Epidermal melanocyte (primary cell): ENCODE results near the gene B4GALNT1.
"Not testable (repeated sequence)": the region's sequence is repeated elsewhere in the genome, so short reads cannot be mapped to it uniquely, and the experiment has no call there.

ENCODE experiments used
- DNase-seq: peaks from one replicate; pipeline ENCODE4 v3.0.0; 2011; ENCODE audit warnings: low spot score; ENCODE audit not compliant: insufficient read length

B4GALNT1 gene

GRCh38 chr12:57609781-57610553 is 23.0 kb downstream of the B4GALNT1 start:
- DNase-seq = no peak

- DNase-seq = no peak
These were observed 23.8 kb downstream of the B4GALNT1 start for GRCh38 chr12:57609101-57609780.

GRCh38 chr12:57607958-57608663 is 24.9 kb downstream of the B4GALNT1 start:
- DNase-seq = no peak

GRCh38 chr12:57606821-57607220 is 26.2 kb downstream of the B4GALNT1 start:
- DNase-seq = no peak

DNA sequence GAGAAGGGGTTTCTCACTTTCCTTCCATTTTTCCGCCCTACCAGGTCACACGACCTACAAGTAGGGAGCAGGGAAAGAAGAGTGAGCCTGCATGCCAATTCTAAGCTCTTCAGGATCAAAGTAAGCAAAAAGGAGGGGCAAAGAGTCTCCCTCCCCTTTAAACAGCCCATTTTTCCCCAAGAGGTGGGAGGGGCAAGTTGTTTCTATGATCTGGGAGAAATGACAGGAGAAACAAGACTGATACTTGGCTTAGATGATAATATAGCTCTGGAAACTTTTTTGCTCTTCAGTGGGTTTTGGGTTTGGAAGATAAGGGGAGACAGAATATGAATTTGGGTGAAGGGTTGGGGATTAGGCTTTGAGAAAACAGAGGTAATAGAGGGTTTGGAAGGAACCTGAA is 26.6 kb downstream of the B4GALNT1 start:
- DNase-seq = no peak

DNA sequence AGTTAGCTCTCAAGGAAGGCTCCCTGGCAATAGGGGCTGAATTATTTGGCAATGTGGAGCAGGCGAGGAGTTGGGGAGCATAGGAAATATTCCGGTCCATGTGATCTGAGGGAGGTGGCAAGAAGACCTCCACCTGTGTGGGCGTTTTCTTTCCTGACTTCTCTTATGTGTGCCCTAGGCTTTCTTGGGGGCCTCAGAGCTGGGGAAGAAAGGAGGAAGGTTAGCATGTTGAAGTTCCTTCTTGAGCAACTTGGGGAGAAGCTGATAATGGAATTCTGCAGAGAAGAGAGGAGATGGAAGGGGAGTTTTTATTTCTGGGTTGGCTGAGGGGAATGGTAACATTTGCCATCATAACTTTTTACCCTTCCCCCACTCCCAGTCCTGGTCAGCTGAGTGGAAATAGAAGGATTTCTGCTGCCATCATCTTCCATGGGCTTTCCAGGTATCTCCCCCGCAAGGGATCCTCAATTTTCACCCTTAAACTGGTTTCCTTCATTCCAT is 27.1 kb downstream of the B4GALNT1 start:
- DNase-seq = no peak

GRCh38 chr12:57604992-57605810 is 27.8 kb downstream of the B4GALNT1 start:
- no peak for DNase-seq

GRCh38 chr12:57604454-57604991 is 28.5 kb downstream of the B4GALNT1 start, which contains the start of gene DTX3:
Gene DTX3 (plus strand): TSS chr12:57604824. CDS start chr12:57606518, 1,694 bp downstream.
- DNase-seq = no peak

DNA sequence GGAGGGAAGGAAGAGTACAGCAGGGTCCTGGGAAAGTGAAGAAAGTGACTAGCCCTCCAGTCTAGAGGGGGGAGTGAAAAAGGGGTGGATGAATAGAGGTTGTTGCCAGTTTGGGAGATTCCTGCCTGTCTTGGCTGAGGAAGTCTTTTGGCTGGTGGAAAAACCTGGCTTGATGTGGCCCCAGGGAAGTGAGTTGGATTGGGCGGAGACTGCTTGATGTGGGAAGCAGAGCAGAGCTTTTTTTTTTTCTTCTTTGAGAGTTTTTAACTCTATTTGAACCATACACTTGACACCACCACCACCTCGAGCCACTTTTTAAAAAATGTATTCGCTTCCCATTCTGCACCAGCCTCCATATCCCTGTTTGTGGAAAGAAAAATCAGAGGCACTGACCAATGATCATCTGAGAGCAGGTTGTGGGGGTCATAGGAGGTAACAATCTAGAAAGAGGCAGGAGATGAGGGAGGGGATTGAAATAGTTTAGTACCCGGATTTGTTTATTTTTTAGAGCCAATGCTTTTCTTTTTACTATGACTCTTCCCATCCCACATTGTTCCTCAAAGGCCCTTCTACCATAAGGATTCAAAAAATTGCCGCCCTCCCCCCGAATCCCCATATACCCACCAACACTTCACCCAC is 29.1 kb downstream of the B4GALNT1 start:
- DNase-seq = no peak

- DNase-seq = no peak
These were observed 29.7 kb downstream of the B4GALNT1 start for GRCh38 chr12:57603324-57603723.

DNA sequence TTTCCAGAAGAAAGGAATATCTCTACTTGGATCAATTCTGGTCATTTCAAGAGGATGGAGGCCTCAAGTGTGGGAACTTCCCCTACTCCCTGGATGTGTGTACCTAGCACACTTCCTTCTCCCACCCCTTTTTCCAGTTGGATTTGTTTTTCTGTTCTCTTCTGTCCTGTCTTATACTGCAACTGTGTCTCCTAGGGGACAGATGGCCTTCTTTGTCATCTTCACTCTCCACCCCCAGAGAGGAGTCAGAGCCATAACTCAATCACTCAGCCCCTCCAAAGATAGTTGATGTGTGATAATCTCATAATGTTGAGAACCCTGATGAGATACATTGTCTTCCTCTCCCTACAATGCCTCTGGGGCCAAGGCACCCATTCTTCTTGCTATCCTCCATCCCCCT is 30.5 kb downstream of the B4GALNT1 start:
- DNase-seq = no peak

GRCh38 chr12:57600395-57600794 is 32.6 kb downstream of the B4GALNT1 start:
- DNase-seq = no peak

GRCh38 chr12:57593187-57593586 is 39.8 kb downstream of the B4GALNT1 start:
- no peak for DNase-seq

DNA sequence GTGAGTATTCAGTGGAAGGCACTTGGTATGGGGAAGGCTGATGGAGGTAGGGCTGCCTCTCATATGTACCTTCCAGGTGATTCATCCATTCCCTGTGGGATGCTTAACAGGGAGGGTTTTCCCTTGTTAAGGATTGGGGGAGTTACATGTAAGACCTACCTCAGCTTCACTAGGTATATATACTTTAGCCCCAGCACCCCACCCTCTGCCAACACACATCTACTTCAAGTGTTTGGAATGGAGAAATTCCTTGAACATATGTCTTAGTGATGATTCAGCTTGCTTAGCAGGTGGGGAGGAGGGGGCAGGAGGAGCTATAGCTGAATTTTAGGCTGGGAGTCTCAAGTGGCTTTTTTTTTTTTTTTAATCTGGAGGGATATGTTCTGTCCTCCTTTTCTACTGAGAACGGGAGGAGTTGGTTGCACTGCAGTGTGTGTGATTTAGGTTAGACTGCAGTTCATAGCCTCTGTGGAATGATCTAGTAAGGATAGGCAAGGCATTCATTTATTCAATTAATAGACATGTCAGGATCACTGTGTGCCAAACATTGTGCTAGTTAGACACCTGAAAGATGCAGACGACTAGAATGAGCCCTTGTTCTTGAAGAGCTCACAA is 40.3 kb downstream of the B4GALNT1 start:
- DNase-seq = no peak

DNA sequence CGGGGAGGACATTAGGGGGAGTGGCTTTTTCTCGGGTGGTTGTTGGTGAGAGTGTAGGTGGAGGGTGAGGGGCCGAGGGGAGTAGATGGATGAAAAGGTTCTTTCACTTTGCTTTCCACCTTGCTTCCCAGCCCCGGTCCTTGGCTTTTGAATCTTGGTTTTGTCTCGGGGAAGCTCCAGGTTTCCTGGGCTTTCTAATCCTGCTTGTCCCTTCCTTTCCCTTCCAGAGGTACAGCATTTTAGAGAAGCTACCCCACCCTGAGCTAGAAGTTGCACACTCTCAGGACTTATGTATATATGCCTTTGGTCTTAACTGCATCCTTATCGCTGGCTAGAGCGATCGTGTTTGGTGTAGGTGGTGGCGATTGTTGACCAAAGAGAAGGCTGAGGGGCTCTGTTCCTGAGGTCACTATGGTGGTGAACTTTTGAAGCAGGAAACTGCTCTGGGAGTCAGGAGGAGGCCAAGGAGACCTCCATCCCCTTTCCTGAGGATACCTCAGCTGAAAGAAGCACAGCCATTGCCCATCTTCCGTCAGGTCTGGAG is 41.1 kb downstream of the B4GALNT1 start:
- DNase-seq = no peak

- peak; percentile 64 for DNase-seq
These were observed 41.9 kb downstream of the B4GALNT1 start, which contains the start of gene PIP4K2C for GRCh38 chr12:57590864-57591781. Gene PIP4K2C (plus strand): TSS chr12:57591192. CDS start chr12:57591290, 98 bp downstream.

GRCh38 chr12:57590479-57590863 is 42.5 kb downstream of the B4GALNT1 start:
- DNase-seq = no peak

DNA sequence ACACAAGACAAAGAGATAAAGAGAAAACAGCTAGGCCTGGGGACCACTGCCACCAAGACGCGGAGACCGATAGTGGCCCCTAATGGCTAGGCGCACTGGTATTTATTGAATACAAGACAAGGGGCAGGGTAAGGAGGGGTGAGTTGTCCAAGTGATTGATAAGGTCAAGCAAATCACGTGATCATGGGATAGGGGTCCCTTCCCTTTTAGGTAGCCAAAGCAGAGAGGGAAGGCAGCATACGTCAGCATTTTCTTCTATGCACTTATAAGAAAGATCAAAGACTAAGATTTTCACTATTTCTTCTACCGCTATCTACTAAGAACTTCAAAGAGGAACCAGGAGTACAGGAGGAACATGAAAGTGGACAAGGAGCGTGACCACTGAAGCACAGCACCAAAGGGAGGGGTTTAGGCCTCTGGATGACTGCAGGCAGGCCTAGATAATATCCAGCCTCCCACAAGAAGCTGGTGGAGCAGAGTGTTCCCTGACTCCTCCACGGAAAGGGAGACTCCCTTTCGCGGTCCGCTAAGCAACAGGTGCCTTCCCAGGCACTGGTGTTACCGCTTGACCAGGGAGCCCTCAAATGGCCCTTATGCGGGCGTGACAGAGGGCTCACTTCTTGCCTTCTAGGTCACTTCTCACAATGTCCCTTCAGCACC is 43.9 kb downstream of the B4GALNT1 start:
- DNase-seq = not testable (repeated sequence)
